ENCODE results near the gene ADCY5. TPM values are rescaled to one million over a fixed set of nuclear protein-coding genes. Genes with fewer than 3 reads are reported as not detected.

The ADCY5 gene
- total RNA-seq, 4 donors from 2014 or later = 0.46 to 3.5 (median 1.3) TPM

DNA sequence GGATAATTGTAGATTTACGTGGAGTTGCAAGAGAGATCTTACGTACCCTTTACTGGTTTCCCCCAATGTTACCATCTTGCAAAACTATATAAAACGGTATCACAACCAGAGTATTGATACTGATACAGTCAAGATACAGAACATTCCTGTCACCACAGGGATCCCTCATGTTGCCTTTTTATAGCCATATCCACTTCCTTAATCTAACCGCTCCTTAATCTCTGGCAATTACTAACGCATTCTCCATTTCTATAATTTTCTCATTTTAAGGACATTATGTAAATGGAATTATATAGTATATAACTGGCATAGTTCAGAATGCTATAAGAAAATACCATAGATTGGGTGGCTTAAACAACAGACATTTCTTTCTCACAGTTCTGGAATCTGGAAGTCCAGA lies 186.0 kb downstream of the ADCY5 start:
- intact Hi-C loops (cut with DNase I; ENCODE audit: low total_unique reads) = no loop called here
- 90 to 97% methylated on average over 5 of the region's 5 CpGs for WGBS, 2 donors
- DNase-seq (ENCODE audit: low spot score in 2 of 2) = no peak
- H3K4me3 ChIP-seq (ENCODE audit: low read depth, poor library complexity, severe bottlenecking) = no peak overlapping the region
- TF ChIP-seq POLR2A (IDR thresholded peaks at IDR 0.05) = no peak
- TF ChIP-seq, protein P1, sequence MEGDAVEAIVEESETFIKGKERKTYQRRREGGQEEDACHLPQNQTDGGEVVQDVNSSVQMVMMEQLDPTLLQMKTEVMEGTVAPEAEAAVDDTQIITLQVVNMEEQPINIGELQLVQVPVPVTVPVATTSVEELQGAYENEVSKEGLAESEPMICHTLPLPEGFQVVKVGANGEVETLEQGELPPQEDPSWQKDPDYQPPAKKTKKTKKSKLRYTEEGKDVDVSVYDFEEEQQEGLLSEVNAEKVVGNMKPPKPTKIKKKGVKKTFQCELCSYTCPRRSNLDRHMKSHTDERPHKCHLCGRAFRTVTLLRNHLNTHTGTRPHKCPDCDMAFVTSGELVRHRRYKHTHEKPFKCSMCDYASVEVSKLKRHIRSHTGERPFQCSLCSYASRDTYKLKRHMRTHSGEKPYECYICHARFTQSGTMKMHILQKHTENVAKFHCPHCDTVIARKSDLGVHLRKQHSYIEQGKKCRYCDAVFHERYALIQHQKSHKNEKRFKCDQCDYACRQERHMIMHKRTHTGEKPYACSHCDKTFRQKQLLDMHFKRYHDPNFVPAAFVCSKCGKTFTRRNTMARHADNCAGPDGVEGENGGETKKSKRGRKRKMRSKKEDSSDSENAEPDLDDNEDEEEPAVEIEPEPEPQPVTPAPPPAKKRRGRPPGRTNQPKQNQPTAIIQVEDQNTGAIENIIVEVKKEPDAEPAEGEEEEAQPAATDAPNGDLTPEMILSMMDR (IDR thresholded peaks at IDR 0.05) = no peak

DNA sequence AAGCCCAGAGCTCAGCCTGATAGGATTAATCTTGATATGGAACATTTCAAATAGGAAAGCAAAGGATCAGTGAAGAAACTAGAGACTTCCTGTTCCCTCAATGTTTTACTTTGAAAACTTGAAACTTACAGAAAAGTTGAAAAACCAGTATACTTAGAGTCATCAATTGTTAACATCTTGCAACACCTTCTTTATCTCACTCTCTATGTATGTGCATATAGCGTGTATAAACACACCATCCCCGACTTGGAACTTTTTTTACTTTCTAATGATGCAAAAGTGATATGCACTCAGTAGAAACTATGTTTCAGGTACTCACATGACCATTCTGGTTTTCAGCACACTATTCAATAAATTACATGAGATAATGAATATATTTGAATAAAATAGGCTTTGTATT lies 186.7 kb downstream of the ADCY5 start:
- TF ChIP-seq, protein P1 (IDR thresholded peaks at IDR 0.05) = no peak
- no peak for TF ChIP-seq POLR2A (IDR thresholded peaks at IDR 0.05)
- no peak for DNase-seq (ENCODE audit: low spot score in 2 of 2)
- intact Hi-C loops (cut with DNase I; ENCODE audit: low total_unique reads) = no loop called here
- H3K4me3 ChIP-seq (ENCODE audit: low read depth, poor library complexity, severe bottlenecking) = no peak overlapping the region
- WGBS, 2 donors = 78 to 83% methylated on average over 2 of the region's 2 CpGs

DNA sequence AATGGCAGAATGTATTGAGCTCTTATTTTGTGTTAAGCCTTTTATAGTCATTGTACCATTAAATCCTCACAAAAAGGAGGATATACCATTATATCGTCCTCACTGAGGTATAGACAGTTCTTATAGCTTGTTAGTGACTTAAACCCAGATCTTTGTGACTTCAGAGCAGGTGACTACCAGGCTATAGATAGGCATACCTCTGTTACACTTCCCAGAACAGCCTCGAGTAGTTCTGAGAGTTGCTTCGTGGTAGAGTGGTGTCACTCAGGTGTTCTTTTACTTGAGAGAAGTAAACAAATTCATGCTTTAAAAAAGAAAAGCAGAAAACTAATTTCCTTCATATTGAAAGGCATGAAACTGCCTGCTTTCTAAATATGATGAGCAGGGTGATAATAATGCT lies 187.2 kb downstream of the ADCY5 start:
- WGBS, 2 donors = 68 to 86% methylated on average over 3 of the region's 3 CpGs
- no peak for TF ChIP-seq POLR2A (IDR thresholded peaks at IDR 0.05)
- TF ChIP-seq, protein P1 (IDR thresholded peaks at IDR 0.05) = no peak
- H3K4me3 ChIP-seq (ENCODE audit: low read depth, poor library complexity, severe bottlenecking) = no peak overlapping the region
- DNase-seq (ENCODE audit: low spot score in 2 of 2) = no peak
- intact Hi-C loops (cut with DNase I; ENCODE audit: low total_unique reads) = no loop called here

DNA sequence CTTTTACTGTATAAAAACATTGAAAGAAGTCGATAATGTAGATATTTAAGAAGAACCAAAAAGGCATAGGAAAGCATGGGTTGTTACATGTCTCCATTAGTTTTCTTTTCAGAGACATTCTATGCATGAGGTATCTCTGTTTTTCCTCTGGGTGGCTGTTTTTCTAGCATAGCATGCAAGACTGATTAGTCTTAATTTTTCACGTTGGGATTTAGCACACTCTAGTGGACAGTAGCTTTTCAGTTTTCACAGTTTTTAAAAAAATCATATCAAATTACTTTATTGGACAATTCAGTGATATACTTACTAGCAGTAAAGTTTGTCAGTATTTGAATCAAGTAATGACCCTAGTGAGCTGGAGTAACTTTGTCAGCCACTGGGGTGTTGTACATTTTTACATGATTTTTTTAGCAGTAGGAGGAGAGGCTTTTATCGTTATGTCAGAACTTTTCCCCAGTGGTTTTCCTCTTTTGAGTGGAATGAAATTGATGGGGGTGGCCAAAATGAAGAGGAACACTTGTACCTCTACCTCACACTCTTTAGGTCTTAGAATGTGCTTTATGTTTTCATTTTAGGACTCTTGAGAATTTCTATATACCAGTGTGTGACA lies 190.0 kb downstream of the ADCY5 start:
- 57 to 63% methylated on average over 3 of the region's 3 CpGs for WGBS, 2 donors
- DNase-seq (ENCODE audit: low spot score in 2 of 2) = no peak
- no peak overlapping the region for H3K4me3 ChIP-seq (ENCODE audit: low read depth, poor library complexity, severe bottlenecking)
- no peak for TF ChIP-seq POLR2A (IDR thresholded peaks at IDR 0.05)
- TF ChIP-seq, protein P1 (IDR thresholded peaks at IDR 0.05) = no peak
- intact Hi-C loops (cut with DNase I; ENCODE audit: low total_unique reads) = no loop called here

DNA sequence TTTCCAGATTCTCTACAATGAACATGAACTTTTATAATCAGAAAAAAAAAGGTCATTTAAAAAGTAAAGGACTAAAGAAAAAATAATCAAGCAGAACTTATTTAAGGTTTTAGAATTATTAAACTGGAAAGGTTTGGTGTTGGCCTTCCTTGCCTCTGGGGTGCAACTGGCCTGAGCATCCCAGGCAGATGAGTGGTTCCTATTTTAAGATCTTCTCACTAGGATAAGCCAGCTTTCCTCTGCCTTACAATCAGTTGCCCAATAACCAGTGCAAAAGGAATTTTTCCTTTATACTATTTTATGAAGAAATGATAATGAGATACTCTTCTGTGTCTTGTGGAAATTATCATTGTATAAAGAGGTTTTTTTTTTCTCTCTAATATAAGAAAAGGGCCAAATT lies 190.5 kb downstream of the ADCY5 start:
- no peak for DNase-seq (ENCODE audit: low spot score in 2 of 2)
- TF ChIP-seq, protein P1 (IDR thresholded peaks at IDR 0.05) = no peak
- TF ChIP-seq POLR2A (IDR thresholded peaks at IDR 0.05) = no peak
- H3K4me3 ChIP-seq (ENCODE audit: low read depth, poor library complexity, severe bottlenecking) = no peak overlapping the region
- intact Hi-C loops (cut with DNase I; ENCODE audit: low total_unique reads) = no loop called here

DNA sequence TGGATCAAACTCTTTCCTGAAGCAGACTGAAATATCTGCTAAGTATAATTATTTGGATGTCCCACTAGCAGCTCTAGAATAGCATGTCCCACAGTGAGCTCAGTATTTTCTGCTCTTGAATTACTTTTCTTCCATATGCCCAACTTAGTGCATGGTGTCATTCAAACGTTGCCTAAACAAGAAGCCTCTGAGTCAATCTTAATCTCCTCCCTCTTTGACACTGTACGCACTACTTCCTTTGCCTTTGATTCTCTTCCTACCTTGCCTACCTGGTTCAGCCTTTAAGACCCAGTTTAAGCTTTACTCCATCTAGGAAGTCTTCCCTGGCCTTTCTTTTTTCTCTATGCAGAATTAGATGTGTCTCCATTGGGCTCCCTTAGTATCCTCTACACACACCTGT lies 192.6 kb downstream of the ADCY5 start:
- WGBS, 2 donors = 55 to 57% methylated on average over 2 of the region's 2 CpGs
- DNase-seq (ENCODE audit: low spot score in 2 of 2) = no peak
- TF ChIP-seq, protein P1 (IDR thresholded peaks at IDR 0.05) = no peak
- no peak for TF ChIP-seq POLR2A (IDR thresholded peaks at IDR 0.05)
- H3K4me3 ChIP-seq (ENCODE audit: low read depth, poor library complexity, severe bottlenecking) = no peak overlapping the region
- intact Hi-C loops (cut with DNase I; ENCODE audit: low total_unique reads) = no loop called here

Data from lower leg skin (tissue), 4 donors.